Measurements from ENCODE around the gene MAPK9. TPM values are rescaled to one million over a fixed set of nuclear protein-coding genes. Genes with fewer than 3 reads are reported as not detected.

MAPK9 gene
- total RNA-seq, 1 experiment from 2014 or later, result 93.1 TPM

GRCh38 chr5:180290568-180291233 lies 1.2 kb downstream of the MAPK9 start:
- ChIA-PET POLR2A (no interaction called here), CTCF (interaction anchor here (0.9 to 1.4 kb wide), 3 partner anchors 23 to 25 kb away, joined by 3 to 4 read pairs (median 3); no protein-coding TSS in a partner anchor)
- Mint-ChIP-seq H3K4me1 (ENCODE audit: low read depth, unreplicated experiment) (peaks cover 44% of the 10 kb centered on the region), H3K9me3 (ENCODE audit: unreplicated experiment) (no peaks in the 10 kb centered on the region), H3K36me3 (ENCODE audit: insufficient read depth, unreplicated experiment) (peaks cover 41% of the 10 kb centered on the region), H3K27me3 (ENCODE audit: insufficient read depth, unreplicated experiment) (no peaks in the 10 kb centered on the region), H3K27ac (ENCODE audit: unreplicated experiment) (peak overlapping the region; percentile 83), H3K4me3 (ENCODE audit: unreplicated experiment) (peak overlapping the region; percentile 94)
- BruUV-seq (replicated peaks), result TSS peak; percentile 64
- H3K9me3 ChIP-seq, result no peaks in the 10 kb centered on the region
- intact Hi-C loops (cut with micrococcal nuclease; ENCODE audit: unreplicated experiment), result no loop called here
- H3K4me3 ChIP-seq (ENCODE audit: low read depth, low read length), result peak overlapping the region; percentile 85
- no peak for TF ChIP-seq CTCF (IDR thresholded peaks at IDR 0.05; ENCODE audit: insufficient read depth in 1 of 2, low read depth in 1 of 2, low read length in 1 of 2, severe bottlenecking in 1 of 2, unreplicated experiment in 1 of 2)
- peaks cover 46% of the 10 kb centered on the region for H3K4me1 ChIP-seq
- DNase-seq, result no peak
- H3K36me3 ChIP-seq (ENCODE audit: control insufficient read depth, insufficient read depth, low read length), result peaks cover 1% of the 10 kb centered on the region; the same call in 1 of the 2 replicates
- no peaks in the 10 kb centered on the region for H3K27me3 ChIP-seq (replicated peaks; ENCODE audit: control insufficient read depth, insufficient read depth, low read length)

- Mint-ChIP-seq H3K27me3 (ENCODE audit: insufficient read depth, unreplicated experiment) (no peaks in the 10 kb centered on the region), H3K27ac (ENCODE audit: unreplicated experiment) (no peak overlapping the region), H3K36me3 (ENCODE audit: insufficient read depth, unreplicated experiment) (peaks cover 47% of the 10 kb centered on the region), H3K4me1 (ENCODE audit: low read depth, unreplicated experiment) (peaks cover 44% of the 10 kb centered on the region), H3K4me3 (ENCODE audit: unreplicated experiment) (peak overlapping the region; percentile 94), H3K9me3 (ENCODE audit: unreplicated experiment) (no peaks in the 10 kb centered on the region)
- DNase-seq, result no peak
- Histone ChIP-seq H3K27me3 (replicated peaks; ENCODE audit: control insufficient read depth, insufficient read depth, low read length) (no peaks in the 10 kb centered on the region), H3K4me1 (peaks cover 46% of the 10 kb centered on the region), H3K4me3 (ENCODE audit: low read depth, low read length) (no peak overlapping the region), H3K9me3 (no peaks in the 10 kb centered on the region), H3K36me3 (ENCODE audit: control insufficient read depth, insufficient read depth, low read length) (peaks cover 2% of the 10 kb centered on the region; the same call in 1 of the 2 replicates)
- ChIA-PET POLR2A (no interaction called here), CTCF (interaction anchor here (1.4 kb wide), 1 partner anchor 26 kb away, joined by 3 read pairs; no protein-coding TSS in a partner anchor)
- intact Hi-C loops (cut with micrococcal nuclease; ENCODE audit: unreplicated experiment), result no loop called here
- BruUV-seq (replicated peaks), result no TSS peak
- TF ChIP-seq CTCF (IDR thresholded peaks at IDR 0.05; ENCODE audit: insufficient read depth in 1 of 2, low read depth in 1 of 2, low read length in 1 of 2, severe bottlenecking in 1 of 2, unreplicated experiment in 1 of 2), result no peak
These were observed 1.9 kb downstream of the MAPK9 start for GRCh38 chr5:180289966-180290365.

- H3K4me1 Mint-ChIP-seq (ENCODE audit: low read depth, unreplicated experiment), result peaks cover 44% of the 10 kb centered on the region
- TF ChIP-seq CTCF (IDR thresholded peaks at IDR 0.05; ENCODE audit: insufficient read depth in 1 of 2, low read depth in 1 of 2, low read length in 1 of 2, severe bottlenecking in 1 of 2, unreplicated experiment in 1 of 2), result no peak
These were observed 2.5 kb downstream of the MAPK9 start for GRCh38 chr5:180289433-180289832.

More at GRCh38 chr5:180289433-180289832, 2.5 kb downstream of the MAPK9 start:
- no TSS peak for BruUV-seq (replicated peaks)
- H3K36me3 Mint-ChIP-seq (ENCODE audit: insufficient read depth, unreplicated experiment), result peaks cover 52% of the 10 kb centered on the region
- POLR2A ChIA-PET, result interaction anchor here (0.6 kb wide), 1 partner anchor 17 kb away, joined by 3 read pairs; no protein-coding TSS in a partner anchor
- DNase-seq, result no peak
- no peaks in the 10 kb centered on the region for H3K9me3 Mint-ChIP-seq (ENCODE audit: unreplicated experiment)
- peaks cover 46% of the 10 kb centered on the region for H3K4me1 ChIP-seq
- H3K27me3 ChIP-seq (replicated peaks; ENCODE audit: control insufficient read depth, insufficient read depth, low read length), result no peaks in the 10 kb centered on the region
- no peak overlapping the region for H3K4me3 Mint-ChIP-seq (ENCODE audit: unreplicated experiment)
- H3K36me3 ChIP-seq (ENCODE audit: control insufficient read depth, insufficient read depth, low read length), result peaks cover 2% of the 10 kb centered on the region; the same call in 1 of the 2 replicates
- CTCF ChIA-PET, result interaction anchor here (1.4 kb wide), 1 partner anchor 26 kb away, joined by 3 read pairs; no protein-coding TSS in a partner anchor
- H3K4me3 ChIP-seq (ENCODE audit: low read depth, low read length), result no peak overlapping the region
- H3K27ac Mint-ChIP-seq (ENCODE audit: unreplicated experiment), result no peak overlapping the region
- no peaks in the 10 kb centered on the region for H3K27me3 Mint-ChIP-seq (ENCODE audit: insufficient read depth, unreplicated experiment)
- intact Hi-C loops (cut with micrococcal nuclease; ENCODE audit: unreplicated experiment), result no loop called here
- H3K9me3 ChIP-seq, result no peaks in the 10 kb centered on the region
